Melanocyte of skin (primary cell): ENCODE data around the gene MAP7. TPM values are rescaled to one million over a fixed set of nuclear protein-coding genes. Genes with fewer than 3 reads are reported as not detected.

Experiments
- small RNA-seq, 2 donors: library from RNA; depleted of rRNA; stranded (forward); fragments of <200 nt; gene quantifications; one replicate each; pipeline ENCODE3, GENCODE V24; 2012
- total RNA-seq, 2 donors: library from RNA; depleted of rRNA; stranded (reverse); fragments of >200 nt; gene quantifications; 2 replicates each; pipeline ENCODE4 v1.2.3, GENCODE V29; 2012

Gene MAP7
- total RNA-seq: 1 to 10 TPM in 1 of 2 donors, under 1 TPM in 1; 1.00 to 1.0 TPM

DNA sequence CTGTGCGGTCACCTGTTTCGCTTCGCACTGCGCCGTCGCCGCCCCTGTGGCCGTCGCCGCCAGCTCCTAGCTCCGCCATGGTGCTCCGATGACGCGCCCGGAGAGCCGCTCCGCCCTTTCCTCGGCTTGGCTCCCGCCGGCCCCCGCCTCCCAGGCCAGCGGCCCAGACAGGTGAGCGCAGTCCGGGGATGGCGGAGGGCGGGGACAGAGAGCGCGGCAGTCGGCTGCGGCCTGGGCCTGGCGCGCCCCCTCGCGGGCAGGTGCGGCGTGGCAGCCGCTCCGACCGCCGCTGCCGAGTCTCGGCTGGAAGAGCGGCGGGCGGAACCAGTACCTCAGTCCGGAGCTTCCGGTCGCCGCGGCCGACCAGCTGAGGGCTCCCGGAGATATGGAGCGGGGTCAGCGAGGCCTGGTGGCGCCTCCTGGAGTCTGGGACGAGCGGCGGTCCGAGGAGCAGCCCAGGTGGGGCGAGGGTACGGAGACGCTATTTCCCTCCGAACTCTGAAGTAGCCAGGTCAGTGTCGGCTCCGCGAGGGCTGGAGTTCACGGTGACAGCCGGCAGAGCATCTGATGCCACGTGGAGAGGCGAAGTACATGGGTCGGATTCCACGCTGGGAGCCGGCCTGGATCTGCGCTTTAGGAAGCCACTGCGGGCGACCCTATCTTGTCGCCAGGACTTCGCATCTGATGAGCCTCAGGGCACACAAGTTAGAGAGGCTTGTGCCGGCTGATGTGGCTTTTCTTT is at the start of gene MAP7:
Gene MAP7 (minus strand): TSS at position 93 of the 742 bp plus-strand sequence. CDS start 14 bp downstream, at position 79.

Small RNA genes within 50 kb of the gene (small RNA-seq; reads per million reads assigned to genes)
- gene AL023284.1: 0.04 to 0.06 reads per million in 2 donors
- 0 reads per million in 2 donors for gene NDUFS5P1

Other genes with a start within 250 kb of the MAP7 start
- gene MAP3K5, start 242.1 kb upstream of the MAP7 start, total RNA-seq: 1 to 10 TPM in 1 of 2 donors, under 1 TPM in 1; 0.69 to 1.3 TPM